Small intestine (tissue), 7 donors: ENCODE data around the gene SLFN12L. TPM values are rescaled to one million over a fixed set of nuclear protein-coding genes. Genes with fewer than 3 reads are reported as not detected.
"Not testable (repeated sequence)": the region's sequence is repeated elsewhere in the genome, so short reads cannot be mapped to it uniquely, and the experiment has no call there.

Source experiments
- DNase-seq, 2 donors: peaks; one replicate each; pipeline versions ENCODE4 v3.0.0 to v3.0.0-alpha.2; 2013
- FAIRE-seq: peaks from 2 replicates; lab custom pipeline; 2012; peaks lifted over from hg19 to GRCh38; lab: Jason Lieb, UNC
- H3K27ac ChIP-seq, 3 donors: one replicate each; pipeline ENCODE4 v1.5.1; 2013; ENCODE audit warnings: low read length in 2 of 3, mild to moderate bottlenecking in 2 of 3, control low read depth in 1 of 3, inconsistent platforms in 1 of 3, low read depth in 1 of 3, moderate library complexity in 1 of 3
- H3K27me3 ChIP-seq, 3 donors: one replicate each; pipeline ENCODE4 v1.6.1; 2013; ENCODE audit warnings: low read length in 3 of 3, inconsistent platforms in 1 of 3; ENCODE audit not compliant: control insufficient read depth in 3 of 3, insufficient read depth in 3 of 3
- H3K36me3 ChIP-seq, 3 donors: one replicate each; pipeline ENCODE4 v1.6.1; 2013; ENCODE audit warnings: low read length in 3 of 3, inconsistent platforms in 1 of 3, low read depth in 1 of 3, mild to moderate bottlenecking in 1 of 3, moderate library complexity in 1 of 3; ENCODE audit not compliant: control insufficient read depth in 3 of 3, insufficient read depth in 2 of 3
- H3K4me1 ChIP-seq, 3 donors: one replicate each; pipeline ENCODE4 v1.6.1; 2013; ENCODE audit warnings: low read length in 2 of 3, inconsistent platforms in 1 of 3, low read depth in 1 of 3, mild to moderate bottlenecking in 1 of 3, moderate library complexity in 1 of 3; ENCODE audit not compliant: control insufficient read depth in 3 of 3, insufficient read depth in 2 of 3
- H3K4me3 ChIP-seq, 3 donors: one replicate each; pipeline ENCODE4 v1.5.1; 2013; ENCODE audit warnings: low read length in 3 of 3, control low read depth in 1 of 3, inconsistent platforms in 1 of 3, low read depth in 1 of 3, mild to moderate bottlenecking in 1 of 3, moderate library complexity in 1 of 3
- H3K9me3 ChIP-seq, 2 donors: one replicate each; pipeline ENCODE4 v1.6.1; 2013; ENCODE audit warnings: low read depth in 1 of 2, low read length in 1 of 2; ENCODE audit not compliant: control insufficient read depth in 2 of 2, insufficient read depth in 1 of 2
- WGBS, 3 donors: extraction: QIAGEN DNeasy Blood & Tissue Kit; methylation state at CpG; one replicate each; pipeline ENCODE4 v1.1.7; 2013; 5-methylcytosine and 5-hydroxymethylcytosine counted together
- polyA plus RNA-seq, 4 donors: library from polyadenylated mRNA; stranded (reverse) in 3 of 4; unstranded in 1 of 4; fragments of 200-250 nt in 3 of 4; fragments of 120-200 nt in 1 of 4; gene quantifications; one replicate each; pipeline versions ENCODE4 v1.2.1 to v1.2.3, GENCODE V29; 2013
- donor health status: healthy with polysubstance abuse.
- donor health status: control.
- donor health status: control.
- donor health status: Bipolar disorder and iron deficiency.
- donor health status: healthy.

The SLFN12L gene
- polyA plus RNA-seq, 4 donors = 0.34 to 0.83 TPM; not detected in 2

DNA sequence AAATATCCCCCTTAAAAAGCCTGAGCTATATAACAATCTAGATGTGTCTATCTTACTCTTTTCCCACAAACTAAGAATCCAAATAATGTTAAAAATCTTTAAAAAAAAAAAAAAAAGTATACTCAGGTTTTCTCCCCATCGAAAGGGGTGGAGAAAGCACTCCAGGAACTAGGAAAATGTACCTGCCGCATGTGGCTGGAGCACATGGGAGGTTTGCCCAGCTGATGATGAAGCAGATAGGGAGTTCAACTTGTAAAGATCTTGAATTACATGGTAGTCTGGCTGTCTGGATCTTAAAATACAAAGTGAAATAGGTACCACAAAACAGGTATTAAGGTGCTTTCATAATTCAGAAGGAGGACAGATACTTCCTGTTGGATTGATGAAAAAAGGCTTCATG, 31.9 kb upstream of the SLFN12L start:
- Histone ChIP-seq H3K4me1 (peaks cover 0 to 11% (median 5%) of the 10 kb centered on the region in 3 donors), H3K27me3 (no peaks in the 10 kb centered on the region), H3K9me3 (no peaks in the 10 kb centered on the region), H3K27ac (no peak overlapping the region), H3K4me3 (peak overlapping the region in 1 of 3 donors; percentile 64), H3K36me3 (peaks cover 0 to 8% (median 0%) of the 10 kb centered on the region in 3 donors)
- no peak for DNase-seq
- no peak for FAIRE-seq
- WGBS, 3 donors = 22 to 62% (median 48%) methylated on average over 2 of the region's 2 CpGs

DNA sequence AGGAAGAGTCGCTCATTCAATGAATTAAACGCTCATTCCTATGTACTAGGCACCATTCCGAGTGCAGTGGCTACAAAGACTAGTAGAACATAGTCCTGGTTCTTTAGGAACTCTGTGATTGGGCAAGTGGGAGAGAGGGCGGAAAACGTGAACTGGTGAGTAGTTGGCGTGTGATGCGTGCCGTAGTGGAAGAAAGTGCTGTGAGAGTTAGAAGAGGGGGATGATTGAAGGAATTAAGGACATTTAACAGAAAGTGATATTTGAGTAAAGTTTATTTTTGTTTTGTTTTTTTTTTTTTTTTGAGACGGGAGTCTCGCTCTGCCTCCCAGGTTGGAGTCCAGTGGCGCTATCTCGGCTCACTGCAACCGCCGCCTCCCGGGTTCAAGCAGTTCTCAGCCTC, 31.1 kb upstream of the SLFN12L start:
- FAIRE-seq (no peak), DNase-seq (peak; percentile 70 to 71)
- H3K27me3 ChIP-seq = no peaks in the 10 kb centered on the region
- peaks cover 0 to 11% (median 5%) of the 10 kb centered on the region in 3 donors for H3K4me1 ChIP-seq
- H3K9me3 ChIP-seq = no peaks in the 10 kb centered on the region
- H3K27ac ChIP-seq = peak overlapping the region; percentile 79 to 94 (median 84)
- peaks cover 0 to 4% (median 0%) of the 10 kb centered on the region in 3 donors for H3K36me3 ChIP-seq
- peak overlapping the region; percentile 64 to 71 (median 67) for H3K4me3 ChIP-seq
- 6 to 20% (median 11%) methylated on average over 15 of the region's 15 CpGs for WGBS, 3 donors

DNA sequence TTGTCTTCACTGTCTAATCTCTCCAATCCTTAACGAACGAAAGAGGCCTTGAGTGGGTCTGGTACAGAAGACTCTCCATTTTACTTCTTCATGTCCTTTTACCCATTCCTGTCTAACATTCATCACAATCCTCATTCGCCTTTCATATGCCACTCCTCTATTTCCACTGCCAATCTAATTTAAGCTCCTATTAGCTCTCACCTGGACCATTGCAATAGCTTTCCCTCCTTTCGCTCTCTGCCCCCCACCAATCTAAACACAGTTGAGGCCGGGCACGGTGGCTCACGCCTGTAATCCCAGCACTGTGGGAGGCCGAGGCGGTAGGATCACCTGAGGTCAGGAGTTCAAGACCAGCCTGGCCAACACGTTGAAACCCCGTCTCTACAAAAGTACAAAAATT, 29.5 kb upstream of the SLFN12L start:
- DNase-seq = no peak
- Histone ChIP-seq H3K27me3 (no peaks in the 10 kb centered on the region), H3K4me3 (peak overlapping the region in 2 of 3 donors; percentile 64 to 71), H3K4me1 (peaks cover 0 to 11% (median 5%) of the 10 kb centered on the region in 3 donors), H3K9me3 (no peaks in the 10 kb centered on the region), H3K27ac (no peak overlapping the region), H3K36me3 (no peaks in the 10 kb centered on the region)
- no peak for FAIRE-seq
- WGBS, 3 donors = 68 to 72% (median 72%) methylated on average over 11 of the region's 11 CpGs

DNA sequence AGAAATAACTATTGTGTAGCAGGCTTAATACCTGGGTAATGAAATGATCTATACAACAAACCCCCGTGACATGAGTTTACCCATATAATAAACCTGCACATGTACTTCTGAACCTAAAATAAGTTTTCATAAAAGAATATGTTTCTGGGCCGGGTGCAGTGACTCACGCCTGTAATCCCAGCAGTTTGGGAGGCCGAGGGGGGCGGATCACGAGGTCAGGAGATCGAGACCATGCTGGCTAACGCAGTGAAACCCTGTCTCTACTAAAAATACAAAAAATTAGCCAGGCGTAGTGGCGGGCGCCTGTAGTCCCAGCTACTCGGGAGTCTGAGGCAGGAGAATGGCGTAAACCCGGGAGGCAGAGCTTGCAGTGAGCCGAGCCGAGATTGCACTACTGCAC, 25.7 kb upstream of the SLFN12L start:
- not testable (repeated sequence) for FAIRE-seq, H3K4me3 ChIP-seq, H3K27ac ChIP-seq, DNase-seq, H3K4me1 ChIP-seq, H3K36me3 ChIP-seq, H3K9me3 ChIP-seq, H3K27me3 ChIP-seq
- 79 to 91% (median 88%) methylated on average over 12 to 16 of the region's 16 CpGs for whole genome bisulfite sequencing, 3 donors

DNA sequence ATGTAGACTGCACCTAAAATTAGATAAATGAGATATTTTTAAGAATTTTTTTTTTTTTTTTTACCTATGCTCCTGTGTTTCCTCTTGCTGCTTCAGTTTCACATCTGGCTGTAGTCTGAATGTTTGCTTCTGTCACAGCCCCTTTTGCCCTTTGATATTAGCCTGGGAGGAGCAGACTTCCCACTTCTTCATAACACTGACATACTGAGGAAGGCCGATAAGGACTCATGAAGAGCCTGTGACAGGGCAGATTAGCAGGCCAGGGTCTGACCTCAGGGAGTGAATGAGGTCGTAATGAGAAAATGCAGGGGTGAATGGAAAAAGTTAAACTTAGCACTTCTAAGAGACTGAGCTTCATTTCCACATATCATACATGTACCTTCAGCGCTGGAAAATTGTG, 23.2 kb upstream of the SLFN12L start, which contains the start of gene SLFN14:
Gene SLFN14 (minus strand): TSS at position 117 of the 400 bp plus-strand sequence. CDS start 2,757 bp downstream, outside the sequence.
- Histone ChIP-seq H3K27ac (no peak within 1 kb of the TSS), H3K9me3 (no peaks in the 10 kb centered on the region), H3K27me3 (peaks cover 0 to 3% (median 0%) of the 10 kb centered on the region in 3 donors), H3K4me3 (no peak within 1 kb of the TSS), H3K4me1 (no peaks in the 10 kb centered on the region), H3K36me3 (no peaks in the 10 kb centered on the region)
- DNase-seq = peak; percentile 57 to 70
- no peak for FAIRE-seq
- WGBS, 3 donors = 22 to 36% (median 35%) methylated on average over 3 of the region's 3 CpGs

DNA sequence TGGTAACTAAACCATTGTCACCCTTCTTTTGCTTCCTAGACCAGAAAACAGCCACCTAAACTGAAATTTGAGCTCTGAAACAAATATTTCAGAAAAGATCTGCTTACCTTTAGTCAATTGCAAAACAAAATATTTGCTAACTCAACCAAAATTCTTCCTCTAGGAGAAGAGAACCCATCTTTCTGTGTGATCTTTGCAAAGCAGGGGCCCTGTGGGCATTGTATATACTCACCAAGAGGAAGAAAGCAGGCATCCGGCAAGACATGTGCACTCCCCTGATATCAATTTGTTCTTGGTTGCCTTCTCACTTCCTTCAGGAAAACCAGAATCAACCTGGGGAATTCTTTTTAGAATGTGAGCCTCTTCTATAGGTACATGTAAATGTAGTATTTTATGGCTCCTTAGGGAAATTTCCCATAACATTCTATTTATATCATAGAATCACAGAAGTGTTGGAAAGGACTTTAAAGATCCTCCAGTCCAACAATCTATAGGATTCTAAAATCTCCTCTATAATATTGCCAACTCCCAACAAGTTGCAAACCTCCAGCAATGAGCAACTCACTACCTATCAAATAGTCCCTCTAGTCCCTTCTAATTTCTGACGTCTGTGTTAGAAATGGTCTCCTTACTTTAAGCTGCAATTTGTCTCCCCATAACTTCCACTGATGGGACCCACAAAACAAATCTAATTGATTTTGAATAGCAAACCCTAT, 22.2 kb upstream of the SLFN12L start:
- peaks cover 0 to 3% (median 0%) of the 10 kb centered on the region in 3 donors for H3K27me3 ChIP-seq
- no peaks in the 10 kb centered on the region for H3K36me3 ChIP-seq
- no peak overlapping the region for H3K4me3 ChIP-seq
- H3K27ac ChIP-seq = no peak overlapping the region
- FAIRE-seq (no peak), DNase-seq (no peak)
- no peaks in the 10 kb centered on the region for H3K4me1 ChIP-seq
- 70 to 84% (median 71%) methylated on average over 2 of the region's 2 CpGs for WGBS, 3 donors
- no peaks in the 10 kb centered on the region for H3K9me3 ChIP-seq

DNA sequence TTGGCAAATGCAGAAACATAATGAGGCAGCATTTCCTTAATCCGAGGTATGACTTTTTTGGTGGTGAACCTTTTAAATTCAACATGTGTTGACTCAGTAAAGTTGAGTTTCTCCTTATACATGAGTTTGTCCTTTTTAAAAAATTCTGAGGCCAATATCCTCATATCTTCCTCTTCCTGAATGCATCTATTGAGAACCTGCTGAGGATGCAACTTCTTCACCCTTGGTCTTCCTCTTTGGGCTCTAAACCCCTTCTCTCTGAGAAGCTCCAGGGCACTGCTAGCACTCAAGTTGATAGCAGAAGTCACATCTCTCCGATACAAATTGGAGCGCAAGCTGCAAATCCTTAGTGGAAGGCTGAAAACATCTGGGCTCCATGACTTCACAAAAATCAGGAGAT, 19.9 kb upstream of the SLFN12L start:
- H3K4me3 ChIP-seq = no peak overlapping the region
- FAIRE-seq (no peak), DNase-seq (no peak)
- H3K27ac ChIP-seq = no peak overlapping the region
- H3K4me1 ChIP-seq = no peaks in the 10 kb centered on the region
- H3K36me3 ChIP-seq = no peaks in the 10 kb centered on the region
- H3K9me3 ChIP-seq = no peaks in the 10 kb centered on the region
- 87 to 95% (median 92%) methylated on average over 3 of the region's 3 CpGs for WGBS, 3 donors
- H3K27me3 ChIP-seq = peaks cover 0 to 3% (median 3%) of the 10 kb centered on the region in 3 donors

DNA sequence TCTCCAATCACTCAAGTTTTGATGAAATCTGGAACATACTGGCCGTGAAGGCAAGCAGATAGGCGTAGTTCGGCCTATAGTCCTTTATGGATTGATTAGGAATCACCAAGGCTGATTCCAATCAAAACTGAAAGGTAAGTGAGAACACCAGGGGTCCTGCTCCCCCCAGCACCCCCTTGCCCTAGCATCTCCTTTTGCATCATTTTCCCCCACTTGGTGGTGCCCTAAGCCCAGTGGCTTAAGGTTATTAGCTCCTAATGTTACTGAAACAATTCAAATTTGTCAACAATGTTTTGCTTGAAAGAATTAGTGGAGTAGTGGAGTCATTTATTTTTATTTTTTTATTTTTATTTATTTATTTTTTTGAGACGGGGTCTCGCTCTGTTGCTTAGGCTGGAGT, 18.2 kb upstream of the SLFN12L start:
- Histone ChIP-seq H3K27me3 (peaks cover 0 to 3% (median 3%) of the 10 kb centered on the region in 3 donors), H3K36me3 (no peaks in the 10 kb centered on the region), H3K4me1 (no peaks in the 10 kb centered on the region), H3K4me3 (no peak overlapping the region), H3K9me3 (no peaks in the 10 kb centered on the region), H3K27ac (no peak overlapping the region)
- FAIRE-seq (no peak), DNase-seq (no peak)
- 81 to 88% (median 85%) methylated on average over 5 of the region's 5 CpGs for WGBS, 3 donors
